ENCODE data around the gene SPATA3.
A peak's percentile ranks its signal among the peaks of the same experiment; 100 is the strongest.

Gene SPATA3

GRCh38 chr2:230957756-230958391, 38.0 kb upstream of the SPATA3 start:
- no peaks in the 10 kb centered on the region for H3K36me3 ChIP-seq (replicated peaks; ENCODE audit: low read depth, low read length)
- H3K4me3 ChIP-seq (ENCODE audit: low read length) = peak overlapping the region; percentile 83
- peaks cover 35% of the 10 kb centered on the region for H3K4me1 ChIP-seq (ENCODE audit: low read length)
- no peaks in the 10 kb centered on the region for H3K9me3 ChIP-seq (ENCODE audit: insufficient read depth, low read length)
- H3K4me2 ChIP-seq (ENCODE audit: low read length) = peak overlapping the region; percentile 87
- H4K20me1 ChIP-seq (ENCODE audit: insufficient read depth, low read length) = no peaks in the 10 kb centered on the region
- peak overlapping the region; percentile 66 for H3K9ac ChIP-seq (ENCODE audit: low read length)
- H2AFZ ChIP-seq (ENCODE audit: low read depth, low read length) = peak overlapping the region; percentile 69
- no peaks in the 10 kb centered on the region for H3K27me3 ChIP-seq (ENCODE audit: low read depth, low read length)
- peak overlapping the region; percentile 65 for H3K27ac ChIP-seq (ENCODE audit: low read length)
- TF ChIP-seq EZH2phosphoT487 (IDR thresholded peaks at IDR 0.05; ENCODE audit: low read depth) = no peak
- no peak for TF ChIP-seq CTCF (IDR thresholded peaks at IDR 0.05; ENCODE audit: low read depth, low read length)
- H3K79me2 ChIP-seq (ENCODE audit: low read length) = no peaks in the 10 kb centered on the region

GRCh38 chr2:230958820-230959756, 36.8 kb upstream of the SPATA3 start:
- Histone ChIP-seq H3K4me3 (ENCODE audit: low read length) (no peak overlapping the region), H3K4me2 (ENCODE audit: low read length) (no peak overlapping the region), H3K9me3 (ENCODE audit: insufficient read depth, low read length) (no peaks in the 10 kb centered on the region), H3K4me1 (ENCODE audit: low read length) (peaks cover 25% of the 10 kb centered on the region), H4K20me1 (ENCODE audit: insufficient read depth, low read length) (no peaks in the 10 kb centered on the region), H3K36me3 (replicated peaks; ENCODE audit: low read depth, low read length) (no peaks in the 10 kb centered on the region), H3K27me3 (ENCODE audit: low read depth, low read length) (no peaks in the 10 kb centered on the region), H2AFZ (ENCODE audit: low read depth, low read length) (no peak overlapping the region), H3K79me2 (ENCODE audit: low read length) (no peaks in the 10 kb centered on the region), H3K9ac (ENCODE audit: low read length) (no peak overlapping the region), H3K27ac (ENCODE audit: low read length) (no peak overlapping the region)
- no peak for TF ChIP-seq CTCF (IDR thresholded peaks at IDR 0.05; ENCODE audit: low read depth, low read length)
- TF ChIP-seq EZH2phosphoT487 (IDR thresholded peaks at IDR 0.05; ENCODE audit: low read depth) = no peak

GRCh38 chr2:230960026-230960425, 35.9 kb upstream of the SPATA3 start:
- H3K9ac ChIP-seq (ENCODE audit: low read length) = no peak overlapping the region
- TF ChIP-seq EZH2phosphoT487 (IDR thresholded peaks at IDR 0.05; ENCODE audit: low read depth) (no peak), CTCF (IDR thresholded peaks at IDR 0.05; ENCODE audit: low read depth, low read length) (no peak)
- no peaks in the 10 kb centered on the region for H3K79me2 ChIP-seq (ENCODE audit: low read length)
- H3K27ac ChIP-seq (ENCODE audit: low read length) = no peak overlapping the region
- H3K4me1 ChIP-seq (ENCODE audit: low read length) = peaks cover 23% of the 10 kb centered on the region
- H2AFZ ChIP-seq (ENCODE audit: low read depth, low read length) = no peak overlapping the region
- no peaks in the 10 kb centered on the region for H4K20me1 ChIP-seq (ENCODE audit: insufficient read depth, low read length)
- H3K9me3 ChIP-seq (ENCODE audit: insufficient read depth, low read length) = no peaks in the 10 kb centered on the region
- H3K4me2 ChIP-seq (ENCODE audit: low read length) = no peak overlapping the region
- H3K36me3 ChIP-seq (replicated peaks; ENCODE audit: low read depth, low read length) = no peaks in the 10 kb centered on the region
- no peaks in the 10 kb centered on the region for H3K27me3 ChIP-seq (ENCODE audit: low read depth, low read length)
- no peak overlapping the region for H3K4me3 ChIP-seq (ENCODE audit: low read length)

GRCh38 chr2:230961091-230961491, 34.8 kb upstream of the SPATA3 start:
- Histone ChIP-seq H3K9me3 (ENCODE audit: insufficient read depth, low read length) (no peaks in the 10 kb centered on the region), H3K4me1 (ENCODE audit: low read length) (peaks cover 18% of the 10 kb centered on the region), H4K20me1 (ENCODE audit: insufficient read depth, low read length) (no peaks in the 10 kb centered on the region), H3K4me2 (ENCODE audit: low read length) (no peak overlapping the region), H3K36me3 (replicated peaks; ENCODE audit: low read depth, low read length) (no peaks in the 10 kb centered on the region), H2AFZ (ENCODE audit: low read depth, low read length) (no peak overlapping the region), H3K9ac (ENCODE audit: low read length) (no peak overlapping the region), H3K27ac (ENCODE audit: low read length) (no peak overlapping the region), H3K27me3 (ENCODE audit: low read depth, low read length) (no peaks in the 10 kb centered on the region), H3K4me3 (ENCODE audit: low read length) (no peak overlapping the region), H3K79me2 (ENCODE audit: low read length) (no peaks in the 10 kb centered on the region)
- TF ChIP-seq EZH2phosphoT487 (IDR thresholded peaks at IDR 0.05; ENCODE audit: low read depth) (no peak), CTCF (IDR thresholded peaks at IDR 0.05; ENCODE audit: low read depth, low read length) (no peak)
